ENCODE results near the gene USH2A. TPM values are rescaled to one million over a fixed set of nuclear protein-coding genes. Genes with fewer than 3 reads are reported as not detected.

Gene USH2A
- polyA plus RNA-seq, 2 of the 4 experiments (the other 2 are of a cell fraction) = not detected

GRCh38 chr1:215660259-215660658 is 763.0 kb downstream of the USH2A start:
- no peak for TF ChIP-seq HOXB13 (CRISPR knock-in tag; IDR thresholded peaks at IDR 0.05; ENCODE audit: low read depth)
- no peak for TF ChIP-seq CHD2 (IDR thresholded peaks at IDR 0.05; ENCODE audit: low read length, partially characterized antibody)
- no peak for TF ChIP-seq BHLHE40 (IDR thresholded peaks at IDR 0.05; ENCODE audit: low read depth, low read length)
- no peak for TF ChIP-seq JUN (IDR thresholded peaks at IDR 0.05)
- no peak for TF ChIP-seq ZSCAN20 (CRISPR knock-in tag; IDR thresholded peaks at IDR 0.05)
- no peak for TF ChIP-seq ZC3H11A (IDR thresholded peaks at IDR 0.05)
- TF ChIP-seq HOXB5 (CRISPR knock-in tag; IDR thresholded peaks at IDR 0.05) = no peak
- TF ChIP-seq SREBF2 (IDR thresholded peaks at IDR 0.05) = no peak
- no peak for TF ChIP-seq HES2 (IDR thresholded peaks at IDR 0.05)
- TF ChIP-seq FOXS1 (CRISPR knock-in tag; IDR thresholded peaks at IDR 0.05) = no peak
- no peak for TF ChIP-seq RFX5 (IDR thresholded peaks at IDR 0.05)
- no peak for TF ChIP-seq EP300 (IDR thresholded peaks at IDR 0.05)
- TF ChIP-seq JUNB (IDR thresholded peaks at IDR 0.05) = no peak
- no peak for TF ChIP-seq BCL3 (IDR thresholded peaks at IDR 0.05)
- TF ChIP-seq PHF8 (IDR thresholded peaks at IDR 0.05; ENCODE audit: borderline replicate concordance, low read depth) = no peak
- no peak for TF ChIP-seq ZFP36 (IDR thresholded peaks at IDR 0.05; ENCODE audit: borderline replicate concordance, partially characterized antibody)
- no peak for FAIRE-seq
- POLR2A ChIA-PET = no interaction called here
- CTCF ChIA-PET = no interaction called here
- H3K4me1 ChIP-seq = no peaks in the 10 kb centered on the region
- H3K9me3 ChIP-seq = no peaks in the 10 kb centered on the region
- no peak overlapping the region for H3K4me3 ChIP-seq
- no peak for ATAC-seq
- no peak overlapping the region for H3K4me2 ChIP-seq
- DNase-seq (ENCODE audit: low read depth in 1 of 2, low spot score in 1 of 2) = no peak
- no peak overlapping the region for H3K27ac ChIP-seq

- DNase-seq (ENCODE audit: low read depth in 1 of 2, low spot score in 1 of 2) = no peak
- FAIRE-seq = no peak
Measured at GRCh38 chr1:215657047-215657446, 766.2 kb downstream of the USH2A start.

More at GRCh38 chr1:215657047-215657446, 766.2 kb downstream of the USH2A start:
- CTCF ChIA-PET = no interaction called here
- POLR2A ChIA-PET = no interaction called here
- H3K27ac ChIP-seq = no peak overlapping the region
- TF ChIP-seq HDAC2 (IDR thresholded peaks at IDR 0.05) (no peak), ZC3H11A (IDR thresholded peaks at IDR 0.05) (no peak), RARB (CRISPR knock-in tag; IDR thresholded peaks at IDR 0.05) (no peak), CHD2 (IDR thresholded peaks at IDR 0.05; ENCODE audit: low read length, partially characterized antibody) (no peak), MAZ (IDR thresholded peaks at IDR 0.05; ENCODE audit: borderline replicate concordance, low read depth, low read length) (no peak), EP300 (IDR thresholded peaks at IDR 0.05) (no peak), TFCP2L1 (CRISPR knock-in tag; IDR thresholded peaks at IDR 0.05) (no peak), ESRRA (IDR thresholded peaks at IDR 0.05; ENCODE audit: borderline replicate concordance, low read length) (no peak), FOSB (CRISPR knock-in tag; IDR thresholded peaks at IDR 0.05) (no peak), ZFP36 (IDR thresholded peaks at IDR 0.05; ENCODE audit: borderline replicate concordance, partially characterized antibody) (no peak), RNF2 (IDR thresholded peaks at IDR 0.05; ENCODE audit: borderline replicate concordance, low read depth) (no peak), HOXB5 (CRISPR knock-in tag; IDR thresholded peaks at IDR 0.05) (no peak), HES2 (IDR thresholded peaks at IDR 0.05) (no peak), POLR2AphosphoS2 (conservative IDR thresholded peaks at IDR 0.05; ENCODE audit: low read length) (no peak), MAX (IDR thresholded peaks at IDR 0.05) (no peak), CTCF (IDR thresholded peaks at IDR 0.05) (no peak), KDM1A (IDR thresholded peaks at IDR 0.05; ENCODE audit: low read depth) (no peak), HEYL (CRISPR knock-in tag; IDR thresholded peaks at IDR 0.05) (no peak)
- ATAC-seq = no peak
- no peaks in the 10 kb centered on the region for H3K4me1 ChIP-seq
- no peak overlapping the region for H3K4me3 ChIP-seq
- no peaks in the 10 kb centered on the region for H3K9me3 ChIP-seq
- no peak overlapping the region for H3K4me2 ChIP-seq
- WGBS (ENCODE audit: missing lambda C conversion rate) = 52% methylated on average over 4 of the region's 4 CpGs
